ENCODE measurements around the gene MFSD12.

Gene MFSD12

DNA sequence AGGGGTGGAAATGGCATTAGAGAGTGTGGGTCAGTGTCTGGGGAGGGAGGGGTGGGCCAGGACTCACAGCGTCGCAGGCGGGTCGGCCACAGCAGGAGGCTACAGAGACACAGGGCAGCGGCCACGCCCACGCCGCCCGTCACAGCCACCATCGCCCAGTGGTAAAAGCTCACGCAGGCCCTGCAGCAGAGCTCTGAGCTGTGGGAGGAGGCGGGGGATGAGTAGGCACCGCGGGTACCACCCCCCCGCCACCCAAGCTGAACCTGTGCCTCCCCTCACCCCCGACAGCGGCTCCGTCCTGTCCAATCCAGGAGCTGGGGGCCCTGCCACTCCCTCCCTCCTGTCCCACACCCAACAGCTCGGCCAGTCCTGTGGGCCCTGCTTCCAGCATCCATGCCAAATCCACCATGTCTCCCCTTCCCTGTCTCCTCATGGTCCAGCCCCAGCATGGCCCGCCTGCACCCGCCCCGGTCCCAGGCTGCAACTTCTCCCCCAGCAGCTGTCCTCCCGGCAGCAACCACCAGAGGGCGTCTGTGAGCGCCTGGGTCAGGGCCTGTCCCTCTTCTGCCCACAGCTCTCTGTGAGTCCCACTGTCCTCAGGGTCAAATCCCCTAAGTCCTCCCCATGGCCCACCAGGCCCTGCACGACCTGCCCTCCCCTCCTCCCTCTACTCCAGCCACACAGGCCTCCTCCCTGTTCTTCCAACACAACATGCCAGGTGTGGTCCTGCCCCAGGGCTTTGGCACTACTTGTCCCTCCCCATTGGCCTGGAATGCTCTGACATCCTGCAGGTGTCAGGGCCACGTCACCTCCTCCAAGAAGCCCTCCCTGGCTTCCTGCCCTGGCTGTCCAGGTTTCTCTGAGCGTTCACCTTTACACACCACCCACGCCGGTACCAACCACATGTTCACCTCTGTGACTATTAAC is 12.4 kb downstream of the MFSD12 start:
- H3K27ac ChIP-seq = peak overlapping the region; percentile 58
- TF ChIP-seq ZFX (IDR thresholded peaks at IDR 0.05; ENCODE audit: borderline replicate concordance) = no peak
- TF ChIP-seq, protein P1, sequence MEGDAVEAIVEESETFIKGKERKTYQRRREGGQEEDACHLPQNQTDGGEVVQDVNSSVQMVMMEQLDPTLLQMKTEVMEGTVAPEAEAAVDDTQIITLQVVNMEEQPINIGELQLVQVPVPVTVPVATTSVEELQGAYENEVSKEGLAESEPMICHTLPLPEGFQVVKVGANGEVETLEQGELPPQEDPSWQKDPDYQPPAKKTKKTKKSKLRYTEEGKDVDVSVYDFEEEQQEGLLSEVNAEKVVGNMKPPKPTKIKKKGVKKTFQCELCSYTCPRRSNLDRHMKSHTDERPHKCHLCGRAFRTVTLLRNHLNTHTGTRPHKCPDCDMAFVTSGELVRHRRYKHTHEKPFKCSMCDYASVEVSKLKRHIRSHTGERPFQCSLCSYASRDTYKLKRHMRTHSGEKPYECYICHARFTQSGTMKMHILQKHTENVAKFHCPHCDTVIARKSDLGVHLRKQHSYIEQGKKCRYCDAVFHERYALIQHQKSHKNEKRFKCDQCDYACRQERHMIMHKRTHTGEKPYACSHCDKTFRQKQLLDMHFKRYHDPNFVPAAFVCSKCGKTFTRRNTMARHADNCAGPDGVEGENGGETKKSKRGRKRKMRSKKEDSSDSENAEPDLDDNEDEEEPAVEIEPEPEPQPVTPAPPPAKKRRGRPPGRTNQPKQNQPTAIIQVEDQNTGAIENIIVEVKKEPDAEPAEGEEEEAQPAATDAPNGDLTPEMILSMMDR (IDR thresholded peaks at IDR 0.05) = peak; percentile 98

DNA sequence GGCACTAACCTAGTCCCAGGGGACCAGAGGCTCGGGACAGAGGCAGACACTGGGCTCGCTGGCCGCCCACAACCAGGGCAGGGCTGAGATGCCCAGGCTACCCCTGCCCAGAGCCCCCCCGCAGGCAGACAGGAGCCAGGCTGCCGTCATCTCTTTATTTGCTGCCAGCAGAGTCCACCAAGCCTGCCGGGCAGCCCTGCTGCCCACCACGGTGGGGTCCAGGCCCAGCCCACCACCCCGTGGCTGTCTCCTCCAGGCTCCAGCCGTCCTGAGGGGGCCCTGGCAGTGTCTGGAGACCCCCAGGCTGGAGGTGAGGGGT is 13.4 kb downstream of the MFSD12 start:
- H3K27ac ChIP-seq = peak overlapping the region; percentile 58; the same call in 1 of the 2 replicates
- TF ChIP-seq, protein P1 (IDR thresholded peaks at IDR 0.05) = no peak
- TF ChIP-seq ZFX (IDR thresholded peaks at IDR 0.05; ENCODE audit: borderline replicate concordance) = no peak

DNA sequence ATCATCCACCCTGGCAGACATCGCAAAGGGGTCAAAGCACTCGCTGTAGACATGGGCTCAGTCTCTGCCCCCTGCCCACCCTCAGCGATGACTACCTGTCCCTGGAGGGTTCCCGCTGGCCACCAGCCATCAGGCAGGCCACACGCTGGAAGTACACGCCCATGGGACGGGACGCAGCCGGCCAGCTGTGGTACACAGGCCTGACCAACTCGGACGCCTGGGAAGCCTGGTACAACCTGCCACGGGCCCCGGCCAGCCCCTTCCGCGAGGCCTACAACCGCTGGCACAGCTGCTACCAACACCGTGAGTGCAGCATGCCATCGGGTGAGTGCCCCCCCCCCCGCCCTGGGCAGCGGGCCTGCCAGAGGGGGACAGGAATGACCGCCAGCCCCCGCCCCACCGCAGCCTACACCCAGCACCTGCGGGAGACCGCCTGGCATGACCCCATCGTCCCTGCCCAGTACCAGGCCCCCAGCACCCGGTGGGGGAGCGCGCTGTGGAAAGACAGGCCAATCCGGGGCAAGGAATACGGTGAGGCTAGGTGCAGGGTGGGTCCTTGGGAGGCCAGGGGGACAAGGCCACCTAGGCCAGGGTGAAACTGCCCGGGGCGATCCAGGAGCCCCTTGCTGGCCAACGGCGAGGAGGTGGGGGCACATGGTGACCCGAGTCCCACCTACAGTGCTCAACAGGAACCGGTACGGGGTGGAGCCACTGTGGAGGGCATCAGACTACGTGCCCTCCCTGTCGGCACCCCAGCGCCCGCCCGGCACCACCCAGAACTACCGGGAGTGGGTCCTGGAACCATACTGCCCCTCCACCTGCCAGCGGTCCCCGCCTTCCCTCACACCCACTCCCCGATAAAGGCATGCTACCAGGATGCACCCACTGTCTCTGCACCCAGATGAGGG is 14.0 kb downstream of the MFSD12 start:
- no peak for TF ChIP-seq ZFX (IDR thresholded peaks at IDR 0.05; ENCODE audit: borderline replicate concordance)
- TF ChIP-seq, protein P1 (IDR thresholded peaks at IDR 0.05) = no peak
- H3K27ac ChIP-seq = peak overlapping the region; percentile 37; the same call in 1 of the 2 replicates

DNA sequence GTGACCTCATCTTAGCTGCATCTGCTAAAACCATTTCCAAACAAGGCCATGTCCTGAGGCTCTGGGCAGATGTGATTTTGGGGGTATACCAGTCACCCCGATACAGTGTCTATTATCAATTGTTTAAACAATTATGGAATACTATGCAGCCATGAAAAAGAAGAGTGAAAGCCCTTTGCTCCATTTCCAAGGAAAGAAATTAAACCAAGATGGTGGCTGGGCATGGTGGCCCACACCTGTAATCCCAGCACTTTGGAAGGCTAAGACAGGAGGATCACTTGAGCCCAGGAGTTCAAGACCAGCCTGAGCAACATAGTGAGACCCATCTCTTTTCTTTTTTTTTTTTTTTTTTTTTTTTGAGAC is 17.6 kb downstream of the MFSD12 start:
- H3K27ac ChIP-seq = peak overlapping the region; percentile 25; the same call in 1 of the 2 replicates
- TF ChIP-seq, protein P1 (IDR thresholded peaks at IDR 0.05) = no peak
- TF ChIP-seq ZFX (IDR thresholded peaks at IDR 0.05; ENCODE audit: borderline replicate concordance) = no peak

DNA sequence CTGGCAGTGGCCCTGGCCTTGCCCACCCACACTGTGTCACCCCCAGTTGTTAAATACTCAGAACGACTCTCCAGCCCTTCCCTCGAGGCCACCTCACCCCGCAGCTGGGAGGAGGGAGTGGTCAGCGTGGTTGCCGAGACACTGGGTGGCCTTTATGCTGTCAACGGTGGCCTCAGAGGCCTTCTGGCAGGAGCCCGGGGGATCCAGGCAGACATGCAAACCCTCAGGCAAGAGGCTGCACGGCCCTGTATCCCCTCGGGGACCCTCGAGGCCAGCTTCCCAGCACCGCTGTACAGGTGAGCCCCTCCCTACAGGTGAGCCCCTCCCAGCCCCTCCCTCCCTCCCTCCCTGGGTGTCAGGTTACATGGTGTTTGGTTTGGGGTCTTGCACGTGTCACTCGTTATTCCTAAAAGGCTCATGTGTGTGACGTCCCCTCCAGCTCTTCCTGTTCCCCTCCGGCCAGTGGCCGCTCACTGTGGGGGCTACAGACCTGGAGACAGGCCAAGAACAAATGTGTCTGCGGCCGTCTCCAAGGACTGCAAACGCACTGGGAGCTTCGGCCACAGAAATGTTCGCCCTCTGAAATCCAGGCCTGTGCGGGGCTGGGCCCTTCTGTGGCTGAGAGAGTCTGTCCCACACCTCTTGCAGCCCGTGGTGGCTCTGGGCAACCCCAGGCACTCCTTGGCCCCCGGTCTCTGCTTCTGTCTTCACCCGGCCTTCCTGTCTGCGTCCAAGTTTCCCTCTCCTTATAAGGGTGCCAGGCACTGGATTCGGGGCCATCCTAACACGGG is 18.2 kb downstream of the MFSD12 start, which contains the start of gene TEKTIP1:
Gene TEKTIP1 (plus strand): TSS at position 210 of the 791 bp plus-strand sequence. CDS start 4 bp downstream, at position 214.
- TF ChIP-seq, protein P1 (IDR thresholded peaks at IDR 0.05) = no peak
- no peak for TF ChIP-seq ZFX (IDR thresholded peaks at IDR 0.05; ENCODE audit: borderline replicate concordance)
- H3K27ac ChIP-seq = peak within 1 kb of the TSS; percentile 25

DNA sequence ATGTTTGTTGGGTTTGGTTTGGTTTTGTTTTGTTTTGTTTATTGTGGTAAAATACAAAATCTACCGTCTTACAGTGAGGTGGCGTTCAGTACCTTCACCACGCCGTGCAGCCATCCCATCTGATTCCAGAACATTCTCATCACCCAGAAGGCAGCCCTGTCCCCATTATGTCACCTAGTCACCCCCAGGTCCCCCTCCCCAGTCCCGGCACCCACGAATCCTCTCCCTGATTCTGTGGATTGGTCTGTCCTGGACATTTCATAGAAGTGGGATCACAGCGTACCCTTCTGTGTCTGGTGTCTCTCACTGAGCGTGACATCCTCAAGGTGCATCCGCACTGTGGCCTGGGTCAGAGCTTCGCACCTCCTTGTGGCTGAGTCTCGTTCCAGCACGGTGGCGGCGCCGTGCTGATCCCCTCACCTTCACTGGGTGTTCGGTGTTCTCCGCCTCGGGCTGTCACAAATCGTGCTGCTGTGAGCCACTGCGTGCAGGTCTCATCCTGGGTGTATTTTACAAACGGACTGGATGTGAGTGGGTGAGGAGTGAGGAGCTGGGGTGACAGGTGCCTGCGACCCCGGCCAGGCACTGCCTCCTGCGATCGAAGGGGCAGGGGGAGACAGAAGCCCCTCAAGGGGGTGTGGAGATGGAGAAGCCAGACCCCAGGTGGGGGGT is 19.0 kb downstream of the MFSD12 start:
- peak overlapping the region; percentile 25 for H3K27ac ChIP-seq

More for the DNA sequence above, 19.0 kb downstream of the MFSD12 start:
- no peak for TF ChIP-seq ZFX (IDR thresholded peaks at IDR 0.05; ENCODE audit: borderline replicate concordance)
- TF ChIP-seq, protein P1 (IDR thresholded peaks at IDR 0.05) = no peak

Data from 22Rv1 (cell line).